Measurements from ENCODE around the gene CTBP2.

- TF ChIP-seq, protein P1, sequence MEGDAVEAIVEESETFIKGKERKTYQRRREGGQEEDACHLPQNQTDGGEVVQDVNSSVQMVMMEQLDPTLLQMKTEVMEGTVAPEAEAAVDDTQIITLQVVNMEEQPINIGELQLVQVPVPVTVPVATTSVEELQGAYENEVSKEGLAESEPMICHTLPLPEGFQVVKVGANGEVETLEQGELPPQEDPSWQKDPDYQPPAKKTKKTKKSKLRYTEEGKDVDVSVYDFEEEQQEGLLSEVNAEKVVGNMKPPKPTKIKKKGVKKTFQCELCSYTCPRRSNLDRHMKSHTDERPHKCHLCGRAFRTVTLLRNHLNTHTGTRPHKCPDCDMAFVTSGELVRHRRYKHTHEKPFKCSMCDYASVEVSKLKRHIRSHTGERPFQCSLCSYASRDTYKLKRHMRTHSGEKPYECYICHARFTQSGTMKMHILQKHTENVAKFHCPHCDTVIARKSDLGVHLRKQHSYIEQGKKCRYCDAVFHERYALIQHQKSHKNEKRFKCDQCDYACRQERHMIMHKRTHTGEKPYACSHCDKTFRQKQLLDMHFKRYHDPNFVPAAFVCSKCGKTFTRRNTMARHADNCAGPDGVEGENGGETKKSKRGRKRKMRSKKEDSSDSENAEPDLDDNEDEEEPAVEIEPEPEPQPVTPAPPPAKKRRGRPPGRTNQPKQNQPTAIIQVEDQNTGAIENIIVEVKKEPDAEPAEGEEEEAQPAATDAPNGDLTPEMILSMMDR (IDR thresholded peaks at IDR 0.05), result no peak
- no peak for TF ChIP-seq POLR2A (IDR thresholded peaks at IDR 0.05)
Measured at GRCh38 chr10:125091891-125092290, 68.5 kb downstream of the CTBP2 start.
